Cardiac muscle cell (in vitro differentiated cells and primary cell): ENCODE results near the gene UGT1A8. TPM values are rescaled to one million over a fixed set of nuclear protein-coding genes. Genes with fewer than 3 reads are reported as not detected.

Source experiments
- DNase-seq, 2 donors: peaks; one replicate each; pipeline versions ENCODE4 v3.0.0 to v3.0.0-alpha.2; 2010 to 2017; ENCODE audit warnings: low read depth in 1 of 2, low spot score in 1 of 2
- H3K27ac ChIP-seq: fragments of 200-600 bp; sonication (generic); 2 replicates; pipeline ENCODE4 v1.5.1; 2016
- H3K27me3 ChIP-seq: fragments of 200-600 bp; sonication (generic); 2 replicates; pipeline ENCODE4 v1.6.0; 2016; ENCODE audit warnings: control low read depth
- H3K36me3 ChIP-seq: fragments of 200-600 bp; sonication (generic); 2 replicates; pipeline ENCODE4 v1.5.1; 2016; ENCODE audit warnings: control low read depth
- H3K4me1 ChIP-seq: fragments of 200-600 bp; sonication (generic); 2 replicates; pipeline ENCODE4 v1.8.1; 2017; ENCODE audit warnings: low read depth, mild to moderate bottlenecking, mixed run types
- H3K4me3 ChIP-seq: fragments of 200-600 bp; sonication (generic); 2 replicates; pipeline ENCODE4 v1.5.1; 2016; ENCODE audit warnings: mild to moderate bottlenecking
- H3K9me3 ChIP-seq: fragments of 200-600 bp; sonication (generic); 2 replicates; pipeline ENCODE4 v1.5.1; 2017; ENCODE audit warnings: low read depth, mild to moderate bottlenecking, control low read depth
- CTCF ChIP-seq: IDR thresholded peaks from 2 replicates; pipeline ENCODE4 v1.5.1; 2012; ENCODE audit warnings: low read depth, mild to moderate bottlenecking, low read length
- polyA plus RNA-seq: library from polyadenylated mRNA; unstranded; fragments of >200 nt; fragmentation: Nextera tagmentation; extraction: Ambion mirVana; gene quantifications from 2 replicates; pipeline ENCODE4 v1.2.1, GENCODE V29; 2016
- total RNA-seq: library from RNA; depleted of rRNA; stranded (reverse); fragments of >200 nt; gene quantifications from 2 replicates; pipeline ENCODE4 v1.2.3, GENCODE V29; 2016

Gene UGT1A8
- total and polyA plus RNA-seq, 2 experiments from 2014 or later: not detected

- H3K9me3 ChIP-seq: no peaks in the 10 kb centered on the region
- no peaks in the 10 kb centered on the region for H3K36me3 ChIP-seq
- H3K4me1 ChIP-seq: no peaks in the 10 kb centered on the region
- no peak overlapping the region for H3K27ac ChIP-seq
- TF ChIP-seq CTCF: no peak
- H3K27me3 ChIP-seq: no peaks in the 10 kb centered on the region
- H3K4me3 ChIP-seq: no peak overlapping the region
- DNase-seq: no peak
Measured at GRCh38 chr2:233822101-233822771, 204.8 kb downstream of the UGT1A8 start.

Other genes starting within 250 kb of the UGT1A8 start
- 21.7 and 23.6 TPM in 2 replicates for gene USP40, start 50.9 kb upstream of the UGT1A8 start, total RNA-seq
- gene USP40, start 50.9 kb upstream of the UGT1A8 start, polyA plus RNA-seq: 12.7 and 14.0 TPM in 2 replicates
- not detected in 2 replicates for gene UGT1A10, start 18.8 kb downstream of the UGT1A8 start, total RNA-seq
- not detected in 2 replicates for gene UGT1A10, start 18.8 kb downstream of the UGT1A8 start, polyA plus RNA-seq
- gene UGT1A9, start 54.3 kb downstream of the UGT1A8 start, total RNA-seq: not detected in 2 replicates
- gene UGT1A9, start 54.3 kb downstream of the UGT1A8 start, polyA plus RNA-seq: not detected in 2 replicates
- not detected in 2 replicates for gene UGT1A7, start 64.3 kb downstream of the UGT1A8 start, total RNA-seq
- gene UGT1A7, start 64.3 kb downstream of the UGT1A8 start, polyA plus RNA-seq: not detected in 2 replicates
- not detected in 2 replicates for gene UGT1A6, start 75.3 kb downstream of the UGT1A8 start, total RNA-seq
- gene UGT1A6, start 75.3 kb downstream of the UGT1A8 start, polyA plus RNA-seq: not detected in 2 replicates
- not detected in 2 replicates for gene UGT1A5, start 95.3 kb downstream of the UGT1A8 start, total RNA-seq
- not detected in 2 replicates for gene UGT1A5, start 95.3 kb downstream of the UGT1A8 start, polyA plus RNA-seq
- gene UGT1A4, start 101.1 kb downstream of the UGT1A8 start, total RNA-seq: not detected in 2 replicates
- gene UGT1A4, start 101.1 kb downstream of the UGT1A8 start, polyA plus RNA-seq: not detected in 2 replicates
- gene UGT1A3, start 111.4 kb downstream of the UGT1A8 start, total RNA-seq: not detected in 2 replicates
- gene UGT1A3, start 111.4 kb downstream of the UGT1A8 start, polyA plus RNA-seq: not detected in 2 replicates
- gene UGT1A1, start 142.6 kb downstream of the UGT1A8 start, total RNA-seq: not detected in 2 replicates
- not detected in 2 replicates for gene UGT1A1, start 142.6 kb downstream of the UGT1A8 start, polyA plus RNA-seq
- 0.12 TPM in 1 of 2 replicates, not detected in the other for gene MROH2A, start 160.7 kb downstream of the UGT1A8 start, total RNA-seq
- gene MROH2A, start 160.7 kb downstream of the UGT1A8 start, polyA plus RNA-seq: 0.69 TPM in 1 of 2 replicates, not detected in the other
- 14.3 and 53.3 TPM in 2 replicates for gene HJURP, start 236.9 kb downstream of the UGT1A8 start, total RNA-seq
- 8.0 and 36.3 TPM in 2 replicates for gene HJURP, start 236.9 kb downstream of the UGT1A8 start, polyA plus RNA-seq